Measurements from ENCODE around the gene ADSL. TPM values are rescaled to one million over a fixed set of nuclear protein-coding genes. Genes with fewer than 3 reads are reported as not detected.

ADSL gene
- total and polyA plus RNA-seq, 9 of the 15 experiments (the other 6 are each of a cell fraction or from before 2014, with no cell fraction given), result 112 to 322 (median 146) TPM

- no peak for TF ChIP-seq ARID3A (IDR thresholded peaks at IDR 0.05; ENCODE audit: borderline replicate concordance, low read depth, low read length)
- TF ChIP-seq TOE1 (IDR thresholded peaks at IDR 0.05; ENCODE audit: borderline replicate concordance), result no peak
- no peak for TF ChIP-seq TOE1 (CRISPR knock-in tag; IDR thresholded peaks at IDR 0.05; ENCODE audit: borderline replicate concordance, low read depth)
Measured at GRCh38 chr22:40300316-40300715, 46.0 kb upstream of the ADSL start (continued).

DNA sequence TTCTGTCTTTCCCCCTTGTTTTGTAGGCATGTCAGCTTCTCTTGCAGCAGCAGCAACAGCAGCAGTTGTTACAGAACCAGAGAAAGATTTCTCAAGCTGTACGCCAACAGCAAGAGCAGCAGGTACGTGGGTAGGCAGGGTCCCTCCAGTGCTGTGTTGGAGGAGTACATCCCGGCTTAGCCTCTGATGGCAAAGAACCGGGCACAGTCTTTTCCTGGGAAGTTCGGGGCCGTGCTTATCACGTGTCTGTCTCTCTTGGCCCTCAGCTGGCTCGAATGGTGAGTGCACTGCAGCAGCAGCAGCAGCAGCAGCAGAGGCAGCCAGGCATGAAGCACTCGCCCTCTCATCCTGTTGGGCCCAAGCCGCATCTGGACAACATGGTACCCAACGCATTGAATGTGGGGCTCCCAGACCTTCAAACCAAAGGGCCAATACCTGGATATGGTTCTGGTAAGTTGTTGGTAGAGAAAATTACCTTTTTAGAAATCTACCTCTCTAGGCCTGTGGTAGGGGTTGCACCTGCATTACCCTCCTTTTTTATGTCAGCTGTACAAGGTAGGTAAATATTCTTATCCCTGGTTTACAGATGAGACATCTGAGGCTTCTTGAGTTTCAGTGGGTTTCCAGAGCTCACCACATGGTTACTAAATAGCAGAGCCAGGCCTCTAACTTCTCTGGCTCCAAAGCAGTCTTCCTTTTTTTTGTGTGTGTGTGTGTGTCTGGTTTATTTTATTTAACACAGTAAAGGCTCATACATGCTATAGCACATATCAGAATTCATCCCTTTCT lies 45.2 kb upstream of the ADSL start:
- Histone ChIP-seq H3K27ac (ENCODE audit: extremely low read depth, low read depth, low read length) (no peak overlapping the region), H3K9me1 (ENCODE audit: control insufficient read depth, insufficient read depth, low read length) (no peaks in the 10 kb centered on the region), H3K36me3 (ENCODE audit: control insufficient read depth, insufficient read depth, low read length) (peaks cover 32% of the 10 kb centered on the region; the same call in 2 of the 3 replicates), H3K9ac (ENCODE audit: insufficient read depth in 1 of 2, low read depth in 2 of 2, low read length in 2 of 2) (no peak overlapping the region), H2AFZ (ENCODE audit: low read depth, low read length) (no peak overlapping the region), H3K4me1 (replicated peaks in 1 of 2; ENCODE audit: control insufficient read depth in 2 of 2, insufficient read depth in 2 of 2, low read length in 2 of 2) (no peaks in the 10 kb centered on the region), H3K79me2 (ENCODE audit: control insufficient read depth, insufficient read depth, low read length) (no peaks in the 10 kb centered on the region), H3K9me3 (replicated peaks; ENCODE audit: control insufficient read depth, insufficient read depth, low read depth, low read length) (no peaks in the 10 kb centered on the region), H4K20me1 (replicated peaks; ENCODE audit: control insufficient read depth, insufficient read depth, low read length) (no peaks in the 10 kb centered on the region), H3K27me3 (ENCODE audit: control insufficient read depth in 2 of 2, insufficient read depth in 2 of 2, low read length in 2 of 2) (no peaks in the 10 kb centered on the region), H3K4me2 (ENCODE audit: insufficient read depth, low read length) (no peak overlapping the region), H3K4me3 (no peak overlapping the region)
- BruUV-seq (replicated peaks), result no TSS peak
- in situ Hi-C loops (cut with MboI) (no loop called here), intact Hi-C loops (cut with micrococcal nuclease) (no loop called here)
- TF ChIP-seq DPF2 (IDR thresholded peaks at IDR 0.05), result no peak
- no peak for TF ChIP-seq ZBTB34 (CRISPR knock-in tag; IDR thresholded peaks at IDR 0.05)
- TF ChIP-seq DACH1 (IDR thresholded peaks at IDR 0.05; ENCODE audit: partially characterized antibody), result no peak
- ATAC-seq (no peak), DNase-seq (ENCODE audit: extremely low read depth in 1 of 4, low spot score in 3 of 4) (no peak), FAIRE-seq (no peak)
- POLR2A ChIA-PET, result no interaction called here
- WGBS (ENCODE audit: insufficient coverage, low coverage, missing lambda C conversion rate), result 94% methylated on average over 6 of the region's 11 CpGs
- CTCF ChIA-PET (ENCODE audit: low intra/inter-chr PET ratio), result no interaction called here

Data from K562 (cell line).